Right renal cortex interstitium (tissue), 3 donors: ENCODE data around the gene SYT2. TPM values are rescaled to one million over a fixed set of nuclear protein-coding genes. Genes with fewer than 3 reads are reported as not detected.
"Not testable (repeated sequence)": the region's sequence is repeated elsewhere in the genome, so short reads cannot be mapped to it uniquely, and the experiment has no call there.

Experiments
- DNase-seq, 3 donors: peaks; one replicate each; pipeline ENCODE4 v3.0.0-alpha.2; 2013; ENCODE audit warnings: low read depth in 3 of 3, low spot score in 2 of 3
- polyA plus RNA-seq, 3 donors: library from polyadenylated mRNA; unstranded; fragments of 120-200 nt; gene quantifications; one replicate each; pipeline ENCODE4 v1.2.1, GENCODE V29; 2013; ENCODE audit not compliant: insufficient read length in 3 of 3

The SYT2 gene
- polyA plus RNA-seq, 3 donors: 2.3 to 2.5 (median 2.4) TPM

GRCh38 chr1:202578001-202578504, 132.2 kb downstream of the SYT2 start:
- no peak for DNase-seq

DNA sequence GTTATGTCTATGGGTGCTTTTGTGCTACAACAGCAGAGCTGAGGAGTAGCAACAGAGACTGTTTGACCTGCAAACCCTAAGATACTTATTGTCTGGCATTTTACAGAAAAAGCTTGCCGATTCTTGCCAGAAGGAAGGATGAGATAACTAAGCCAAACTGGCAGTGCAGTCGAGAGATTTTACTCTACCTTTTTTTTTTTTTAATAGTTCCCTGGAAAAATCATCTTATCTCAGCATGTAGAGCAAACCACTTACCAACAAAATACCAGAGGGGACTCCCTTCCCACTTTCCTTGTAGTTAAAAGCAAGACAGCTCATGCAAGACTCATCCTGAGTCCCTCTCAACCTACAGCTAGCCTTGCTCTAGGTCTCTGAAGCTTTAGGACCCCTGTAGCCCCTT, 132.9 kb downstream of the SYT2 start:
- DNase-seq: no peak

DNA sequence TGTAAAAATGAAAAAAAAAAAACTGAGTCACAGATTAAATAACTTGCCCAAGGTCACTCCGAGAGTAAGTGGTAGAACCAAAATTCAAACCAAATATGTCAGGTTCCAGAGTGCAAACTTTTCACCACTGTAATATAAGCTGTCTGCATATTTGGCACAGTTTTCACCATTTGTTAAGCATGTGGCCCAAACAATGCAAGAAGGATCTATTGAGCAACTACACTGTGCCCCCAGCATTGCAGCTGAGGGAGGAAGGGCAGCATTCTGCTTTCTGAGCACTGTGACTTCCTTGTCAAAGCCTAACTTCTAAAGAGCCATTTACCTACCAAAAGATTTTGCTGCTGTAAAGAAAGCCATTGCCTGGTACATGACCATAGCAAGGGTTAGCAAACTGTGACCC, 133.4 kb downstream of the SYT2 start:
- no peak for DNase-seq

GRCh38 chr1:202575918-202576653, 134.2 kb downstream of the SYT2 start:
- no peak for DNase-seq

DNA sequence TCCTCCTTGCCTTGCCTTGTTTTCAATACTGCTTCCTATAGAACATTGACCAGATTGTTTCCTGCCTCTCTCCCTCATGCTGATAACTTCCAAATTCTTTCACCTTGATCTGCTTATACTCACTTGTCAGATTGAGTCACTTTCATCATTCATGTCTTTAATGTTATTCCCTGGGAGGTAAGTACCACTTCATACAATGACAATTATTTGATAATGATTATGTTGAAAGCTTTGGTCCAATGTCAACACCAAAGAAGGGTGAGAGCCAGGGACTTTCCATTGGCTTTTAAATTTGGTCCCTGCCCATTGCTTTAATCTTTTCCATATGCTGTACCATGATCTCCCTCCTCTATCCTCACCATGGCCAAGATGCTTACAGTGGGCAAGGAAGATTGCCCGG, 137.4 kb downstream of the SYT2 start:
- DNase-seq: no peak

- DNase-seq: no peak
Measured at GRCh38 chr1:202571719-202572339, 138.4 kb downstream of the SYT2 start.

- DNase-seq: no peak
Measured at GRCh38 chr1:202569393-202570322, 140.6 kb downstream of the SYT2 start.

GRCh38 chr1:202568826-202569225, 141.4 kb downstream of the SYT2 start:
- DNase-seq: no peak

- DNase-seq: no peak
Measured at GRCh38 chr1:202568410-202568809, 141.8 kb downstream of the SYT2 start.

- no peak for DNase-seq
Measured at GRCh38 chr1:202567738-202568137, 142.5 kb downstream of the SYT2 start.

DNA sequence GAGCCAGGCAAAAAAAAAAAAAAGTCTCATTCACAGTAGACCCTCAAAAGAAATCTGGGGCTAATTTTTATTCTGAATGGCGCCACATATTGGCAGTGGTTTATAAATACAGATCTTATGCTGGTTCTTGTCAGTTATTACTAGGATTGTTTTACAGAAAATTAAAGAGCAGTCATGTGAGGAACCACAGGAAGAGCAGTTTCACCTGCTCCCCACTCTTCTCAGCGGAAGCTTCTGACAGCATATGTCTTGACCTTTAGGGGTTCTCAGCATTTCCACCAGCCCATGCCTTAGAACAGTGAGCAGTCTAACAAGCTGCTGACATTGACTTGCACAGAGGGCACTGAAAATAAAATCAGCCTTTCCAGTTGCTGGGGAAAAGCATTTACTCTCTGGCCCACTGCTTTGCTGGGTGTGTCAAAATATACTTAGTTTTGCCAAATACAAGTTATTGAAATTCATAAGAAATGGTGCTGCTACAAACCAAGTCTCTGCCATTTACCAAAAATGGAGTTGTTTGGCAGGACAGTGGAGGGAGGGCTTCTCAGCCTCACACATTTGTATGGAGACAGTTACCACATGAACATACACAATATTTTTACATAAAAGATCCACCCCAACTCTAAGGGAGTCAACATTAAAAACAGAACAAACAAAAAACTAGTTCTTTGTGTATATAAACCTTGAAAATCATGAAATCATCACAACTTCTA, 144.2 kb downstream of the SYT2 start:
- DNase-seq: no peak

- DNase-seq: no peak
Measured at GRCh38 chr1:202564958-202565495, 145.2 kb downstream of the SYT2 start.

- DNase-seq: no peak
Measured at GRCh38 chr1:202563818-202564217, 146.4 kb downstream of the SYT2 start.

GRCh38 chr1:202562444-202563060, 147.7 kb downstream of the SYT2 start:
- no peak for DNase-seq

DNA sequence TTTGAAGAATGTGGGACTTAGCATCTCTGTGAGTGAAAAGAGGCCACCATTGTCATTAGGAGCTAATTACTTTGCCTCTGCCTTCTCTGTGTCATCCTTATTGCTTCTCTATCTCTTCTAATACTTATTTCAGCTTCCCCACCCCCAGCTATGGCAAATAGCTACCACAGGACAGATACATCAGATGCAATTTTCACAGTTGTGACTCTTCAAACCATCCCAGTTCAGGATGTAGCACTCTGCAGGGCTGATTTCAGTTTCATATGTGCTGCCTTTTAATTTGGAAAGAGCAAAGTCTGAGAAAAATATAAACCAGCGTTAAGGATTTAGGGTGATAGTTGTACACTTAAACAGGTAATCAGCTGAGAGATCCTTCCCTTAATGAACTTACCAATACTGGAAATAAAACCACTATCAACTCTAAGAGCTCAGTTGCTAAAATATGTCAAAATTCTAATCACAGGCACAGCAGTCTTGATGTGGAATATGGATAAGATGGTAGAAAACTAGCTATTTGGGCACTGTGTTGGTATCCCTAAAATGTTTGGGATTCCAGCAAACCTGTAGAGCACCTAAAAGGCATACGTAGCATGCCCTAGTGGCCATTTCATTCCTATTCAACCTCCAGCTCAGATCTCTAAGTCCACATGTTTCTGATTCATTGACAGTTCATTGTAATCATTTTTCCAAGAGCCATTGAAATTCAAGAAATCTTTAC, 148.4 kb downstream of the SYT2 start:
- no peak for DNase-seq

GRCh38 chr1:202561240-202561639, 149.0 kb downstream of the SYT2 start:
- DNase-seq: no peak

DNA sequence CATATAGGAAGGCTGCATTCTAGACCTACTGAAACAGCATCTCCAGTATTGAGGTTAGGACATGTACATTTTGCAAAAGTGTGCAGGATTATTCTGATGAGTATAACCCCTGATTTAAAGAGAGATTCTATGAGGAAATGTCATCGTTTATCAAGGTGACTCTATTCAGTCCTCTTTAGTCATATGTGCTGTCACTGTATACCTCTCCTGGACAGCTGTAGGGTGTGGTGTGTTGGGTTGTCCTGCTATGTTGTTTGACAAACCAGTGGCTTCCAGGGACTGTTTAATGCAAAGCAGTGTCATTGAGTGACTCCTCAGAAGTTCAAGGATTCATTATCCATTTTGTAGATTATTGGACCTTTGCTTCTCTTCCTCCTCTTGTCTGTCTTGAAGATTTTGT, 152.6 kb downstream of the SYT2 start:
- not testable (repeated sequence) for DNase-seq

DNA sequence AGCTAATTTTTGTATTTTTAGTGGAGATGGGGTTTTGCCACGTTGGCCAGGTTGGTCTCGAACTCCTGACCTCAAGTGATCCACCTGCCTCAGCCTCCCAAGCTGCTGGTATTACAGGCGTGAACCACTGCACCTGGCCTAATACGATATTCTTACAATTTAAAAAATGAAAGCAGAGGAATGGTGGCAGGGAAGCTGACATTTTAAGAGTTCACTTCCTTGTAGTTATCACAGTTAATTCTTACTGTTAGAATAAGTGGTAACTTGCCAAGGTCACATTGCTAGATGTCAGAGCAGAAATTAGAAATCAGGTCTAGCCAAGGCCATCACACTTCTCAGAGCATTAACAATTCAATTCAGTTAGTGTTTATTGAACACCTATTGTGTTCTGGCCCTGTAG, 154.2 kb downstream of the SYT2 start:
- not testable (repeated sequence) for DNase-seq

DNA sequence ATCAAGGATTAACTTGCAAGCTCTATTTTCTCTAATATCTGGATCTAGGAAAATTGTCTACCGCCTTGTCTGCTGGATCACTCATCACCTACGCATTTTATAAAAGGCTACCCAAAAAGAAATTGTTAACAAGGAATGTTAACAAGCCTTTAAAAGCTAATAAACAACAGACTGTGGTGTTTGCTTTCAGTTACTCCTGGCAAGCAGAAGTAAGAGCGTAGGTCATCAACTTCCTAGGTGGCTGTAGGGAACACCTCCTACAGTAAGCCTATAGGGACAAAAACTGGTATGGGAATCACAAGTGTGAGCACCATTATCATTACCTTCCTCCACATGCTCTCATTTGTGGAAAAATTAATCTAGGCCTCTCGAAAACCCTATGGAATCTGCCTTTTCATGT, 155.6 kb downstream of the SYT2 start:
- DNase-seq: not testable (repeated sequence)
